NCI-H1694 treated with DMSO at 0.1 percent for 48 hours (cell line): ENCODE results near the gene PKD1.

Experiments
- DNase-seq: peaks from one replicate; lab custom pipeline; 2025; lab: John Stamatoyannopoulos, UW

PKD1 gene

DNA sequence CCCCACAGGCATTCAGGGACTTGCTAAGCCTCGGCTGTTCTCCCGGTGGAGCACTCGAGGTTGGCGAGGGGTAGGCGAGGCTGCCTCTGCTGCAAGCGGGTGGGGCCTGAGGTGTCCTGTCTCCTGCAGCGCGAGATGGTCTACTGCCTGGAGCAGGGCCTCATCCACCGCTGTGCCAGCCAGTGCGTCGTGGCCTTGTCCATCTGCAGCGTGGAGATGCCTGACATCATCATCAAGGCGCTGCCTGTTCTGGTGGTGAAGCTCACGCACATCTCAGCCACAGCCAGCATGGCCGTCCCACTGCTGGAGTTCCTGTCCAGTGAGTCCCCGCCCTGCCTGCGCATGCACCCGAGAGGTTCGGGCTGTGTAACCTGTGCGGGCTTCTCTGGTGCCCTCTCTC, 61.6 kb downstream of the PKD1 start:
- no peak for DNase-seq

DNA sequence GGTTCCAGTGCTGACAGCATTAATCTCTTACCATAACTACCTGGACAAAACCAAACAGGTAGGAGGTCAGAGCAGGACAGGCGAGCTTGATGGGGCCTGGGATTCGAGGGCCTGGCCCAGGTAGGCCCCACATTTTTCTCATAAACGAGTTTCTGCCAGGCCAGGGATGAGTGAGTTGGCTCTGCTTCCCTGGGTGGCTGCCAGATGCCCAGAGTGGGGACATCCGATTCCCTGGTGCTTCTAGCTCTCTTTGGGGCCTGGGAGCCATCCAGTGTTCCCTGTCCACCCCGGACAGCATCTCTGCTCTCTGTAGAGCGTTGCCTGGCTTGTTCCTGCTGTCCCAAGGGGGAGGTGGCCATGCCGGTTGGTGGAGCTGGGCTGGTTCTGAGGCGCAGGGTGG, 62.8 kb downstream of the PKD1 start:
- DNase-seq = no peak

DNA sequence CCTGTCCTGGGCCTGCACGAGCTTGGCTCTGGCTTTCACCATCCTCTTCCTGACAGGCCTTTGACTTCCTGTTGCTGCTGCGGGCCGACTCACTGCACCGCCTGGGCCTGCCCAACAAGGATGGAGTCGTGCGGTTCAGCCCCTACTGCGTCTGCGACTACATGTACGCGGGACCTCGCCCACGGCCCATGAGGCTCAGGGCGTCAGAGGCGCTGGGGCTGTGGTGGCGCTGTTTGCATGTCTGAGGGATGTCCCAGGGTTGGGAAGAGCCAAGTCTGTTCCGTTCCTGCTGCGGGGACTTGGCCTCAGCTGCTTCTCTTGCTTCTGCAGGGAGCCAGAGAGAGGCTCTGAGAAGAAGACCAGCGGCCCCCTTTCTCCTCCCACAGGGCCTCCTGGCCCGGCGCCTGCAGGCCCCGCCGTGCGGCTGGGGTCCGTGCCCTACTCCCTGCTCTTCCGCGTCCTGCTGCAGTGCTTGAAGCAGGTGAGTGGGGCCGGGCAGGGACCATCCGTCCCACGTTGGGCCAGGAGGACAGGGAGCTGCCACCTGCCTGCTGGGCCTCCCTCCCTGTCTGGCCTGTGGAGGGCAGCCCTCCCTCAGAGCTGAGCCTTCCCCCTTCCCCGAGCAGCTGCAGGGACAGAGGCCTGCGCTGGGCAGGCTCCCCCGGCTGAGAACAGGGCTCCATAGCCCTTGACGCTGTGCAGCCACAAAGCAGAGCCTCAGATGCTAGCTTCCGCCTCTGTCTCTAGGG, 64.1 kb downstream of the PKD1 start:
- DNase-seq = no peak

DNA sequence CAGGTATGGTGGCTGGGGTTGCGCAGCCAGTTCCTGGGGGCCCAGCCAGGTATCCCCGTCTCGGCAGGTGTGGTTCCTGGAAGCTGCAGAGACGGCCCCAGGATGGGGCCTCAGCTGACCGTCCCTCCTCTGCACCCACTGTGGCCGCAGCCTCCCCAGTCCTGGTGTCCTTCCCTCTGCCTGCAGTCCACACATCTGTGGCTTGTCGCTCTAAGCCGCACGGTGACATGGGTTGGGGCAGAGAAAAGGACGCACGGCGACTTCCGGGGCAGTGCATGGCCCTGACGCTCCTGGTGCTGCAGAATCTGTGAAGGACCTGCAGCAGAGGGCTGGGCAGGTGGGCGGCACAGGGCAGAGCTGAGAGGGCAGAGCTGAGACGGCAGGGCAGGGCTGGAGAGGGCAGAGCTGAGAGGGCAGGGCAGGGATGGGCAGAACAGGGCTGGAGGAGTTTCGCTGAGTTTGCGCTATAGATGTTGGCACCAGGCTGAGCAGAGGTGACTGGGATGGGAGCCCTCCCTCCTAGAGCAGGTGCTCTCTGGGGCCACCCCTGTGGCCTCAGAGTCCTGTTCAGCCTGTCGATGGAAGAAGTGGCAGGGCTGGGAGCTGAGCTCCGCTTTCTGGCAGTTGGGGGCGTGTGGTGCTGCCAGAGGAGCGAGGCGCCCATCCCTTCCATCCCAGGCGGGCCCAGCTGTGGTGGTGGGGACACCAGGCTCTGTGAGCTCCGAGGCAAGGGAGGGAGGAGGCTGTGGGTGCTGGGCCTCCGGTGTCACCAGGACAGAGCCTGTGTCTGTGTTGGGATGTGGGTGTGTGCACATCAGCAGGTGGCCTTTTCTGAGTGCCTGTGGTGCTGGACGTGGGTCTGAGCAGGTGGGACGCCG, 64.9 kb downstream of the PKD1 start:
- DNase-seq = no peak

DNA sequence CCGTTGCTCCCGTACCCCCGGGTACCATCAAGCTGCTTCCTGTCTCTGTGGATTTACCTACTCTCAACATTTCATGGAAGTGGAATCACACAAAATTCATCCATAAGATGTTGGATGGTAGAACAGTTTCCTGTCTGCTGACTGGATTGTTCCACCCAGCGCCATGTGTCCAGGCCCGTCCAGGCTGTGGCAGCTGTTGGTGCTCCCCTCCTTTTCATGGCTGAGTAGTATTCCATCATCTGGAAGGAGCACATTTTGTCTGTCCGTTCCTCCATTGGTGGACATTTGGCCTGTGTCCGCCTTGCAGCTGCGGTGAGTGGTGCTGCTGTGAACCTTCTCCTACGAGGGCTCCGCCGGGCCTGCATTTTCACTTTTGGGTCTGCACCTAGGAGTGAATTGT, 69.6 kb downstream of the PKD1 start:
- no peak for DNase-seq

DNA sequence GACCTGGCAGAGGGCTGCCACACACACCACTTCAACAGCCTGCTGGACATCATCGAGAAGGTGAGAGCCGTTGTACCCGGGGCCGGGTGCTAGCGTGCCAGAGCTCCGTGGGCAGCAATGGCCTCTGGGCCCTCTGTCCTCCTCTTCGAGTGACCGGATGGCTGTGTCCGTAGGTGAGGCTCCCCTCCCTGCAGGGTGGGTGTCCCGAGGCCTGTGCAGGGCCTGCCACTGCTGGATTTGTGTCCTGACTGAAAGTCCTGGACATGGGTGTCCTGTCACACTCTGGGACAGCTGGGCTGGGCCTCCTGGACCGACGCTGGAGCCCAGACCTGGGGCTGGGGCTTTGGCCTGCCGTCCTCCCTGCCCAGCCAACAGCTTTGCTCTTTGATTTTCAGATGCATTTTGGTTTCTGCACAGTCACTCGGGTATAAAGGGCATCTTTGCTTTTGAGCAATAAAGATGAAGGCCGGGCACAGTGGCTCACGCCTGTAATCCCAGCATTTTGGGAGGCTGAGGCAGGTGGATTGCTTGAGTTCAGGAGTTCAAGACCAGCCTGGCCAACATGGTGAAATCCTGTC, 71.2 kb downstream of the PKD1 start:
- DNase-seq = no peak

DNA sequence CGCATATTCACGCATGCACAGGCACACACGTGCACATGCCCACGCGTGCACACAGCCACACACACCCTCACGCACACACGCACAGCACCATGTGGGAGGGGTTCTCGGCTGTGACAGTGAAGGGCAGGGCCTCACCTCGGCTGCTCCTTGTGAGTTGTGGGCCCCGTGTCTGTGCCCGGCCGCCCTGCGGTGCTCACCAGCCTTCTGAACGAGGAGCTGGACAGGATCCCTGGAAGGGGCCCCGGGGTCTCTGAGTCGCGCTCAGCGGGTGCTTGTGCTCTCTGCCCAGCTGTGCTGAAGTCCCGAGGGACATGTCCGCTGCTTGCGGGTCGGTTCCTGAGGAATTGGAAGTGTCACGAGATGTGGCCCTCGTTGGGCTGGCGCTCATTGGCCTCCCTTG, 71.8 kb downstream of the PKD1 start:
- no peak for DNase-seq

DNA sequence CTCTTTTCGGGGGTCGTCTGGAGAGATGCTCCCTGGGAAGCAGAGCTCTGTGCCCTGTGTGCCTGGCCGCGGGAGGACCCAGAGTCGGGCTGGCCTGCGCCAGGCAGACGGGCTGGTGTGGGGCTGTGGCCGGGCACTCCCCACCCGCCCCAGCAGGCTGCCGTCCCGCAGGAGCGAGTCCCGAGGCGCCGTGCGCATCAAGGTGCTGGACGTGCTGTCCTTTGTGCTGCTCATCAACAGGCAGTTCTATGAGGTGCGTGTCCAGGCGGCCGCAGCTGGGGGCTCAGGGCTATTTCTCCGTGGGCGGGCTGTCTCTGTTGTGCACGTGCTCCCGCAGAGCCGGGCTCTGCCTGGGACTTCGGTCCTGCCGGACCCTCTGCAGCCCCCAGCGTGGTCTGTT, 72.9 kb downstream of the PKD1 start:
- DNase-seq = no peak

DNA sequence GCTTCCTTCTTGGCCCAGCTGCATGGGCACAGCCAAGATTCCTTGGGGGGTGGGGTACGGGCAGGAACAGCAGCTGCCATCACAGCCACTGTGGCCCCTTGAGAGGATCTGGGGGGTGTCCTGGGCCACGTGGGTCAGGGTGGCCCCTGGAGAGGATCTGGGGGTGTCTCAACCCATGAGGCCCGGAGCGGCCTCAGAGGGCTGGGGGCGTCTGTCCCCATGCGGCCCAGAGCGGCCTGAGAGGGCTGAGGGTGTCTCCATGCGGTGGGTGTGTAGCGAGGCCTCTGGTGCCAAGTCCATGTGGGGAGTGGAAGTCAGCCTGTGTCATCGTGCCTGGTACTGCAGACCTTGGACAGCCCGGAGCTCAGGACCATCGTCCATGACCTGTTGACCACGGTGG, 74.2 kb downstream of the PKD1 start:
- DNase-seq = no peak

DNA sequence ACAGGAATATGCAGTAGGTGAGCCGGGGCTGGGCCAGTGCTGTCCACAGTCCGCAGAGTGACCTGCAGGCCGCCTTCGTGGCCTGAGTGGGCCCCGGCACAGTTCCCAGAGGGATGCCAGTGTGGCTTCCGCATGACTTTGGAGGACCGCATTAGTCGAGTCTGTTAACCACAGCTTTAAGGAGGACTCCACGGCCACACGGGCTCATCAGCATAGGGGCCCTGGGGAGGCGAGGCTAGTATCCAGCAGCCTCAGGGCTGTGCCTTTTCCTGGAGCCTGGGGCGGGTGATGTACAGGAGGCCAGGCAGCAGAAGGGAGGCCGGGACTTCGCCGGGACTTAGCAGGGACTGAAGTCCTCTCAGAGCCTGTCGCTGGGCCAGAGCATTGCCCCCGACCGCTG, 74.7 kb downstream of the PKD1 start:
- no peak for DNase-seq

DNA sequence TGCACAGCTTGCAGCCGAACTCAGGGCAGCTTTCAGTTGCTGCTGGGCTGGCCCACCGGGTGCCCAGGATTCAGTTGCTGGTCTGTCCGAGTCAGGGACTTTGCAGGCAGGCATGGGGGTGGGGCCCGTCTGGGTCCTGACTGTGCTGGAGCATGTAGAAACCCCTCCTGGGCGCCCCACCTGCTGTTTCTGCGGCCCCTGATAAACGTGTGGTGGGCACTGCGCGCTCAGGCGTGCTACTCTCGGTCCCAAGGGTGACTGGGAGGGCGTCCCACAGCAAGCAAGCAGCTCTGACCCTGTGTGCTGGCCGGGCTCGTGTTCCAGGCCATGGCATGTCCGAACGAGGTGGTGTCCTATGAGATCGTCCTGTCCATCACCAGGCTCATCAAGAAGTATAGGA, 75.4 kb downstream of the PKD1 start:
- no peak for DNase-seq

DNA sequence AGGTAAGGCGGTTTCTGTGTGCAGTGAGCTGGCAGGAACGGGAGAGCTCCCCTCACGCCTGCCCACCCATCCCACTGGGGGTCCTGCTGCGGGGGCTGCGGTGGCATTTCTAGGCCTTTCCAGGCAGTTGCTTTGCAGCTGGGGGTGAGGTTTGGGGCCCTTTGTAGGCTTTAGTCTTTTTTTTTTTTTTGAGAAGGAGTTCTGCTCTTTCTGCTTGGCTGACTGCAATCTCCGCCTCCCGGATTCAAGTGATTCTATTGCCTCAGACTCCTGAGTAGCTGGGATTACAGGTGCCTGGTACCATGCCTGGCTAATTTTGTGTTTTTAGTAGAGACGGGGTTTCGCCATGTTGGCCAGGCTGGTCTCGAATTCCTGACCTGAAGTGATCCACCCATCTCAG, 76.8 kb downstream of the PKD1 start:
- DNase-seq = no peak

DNA sequence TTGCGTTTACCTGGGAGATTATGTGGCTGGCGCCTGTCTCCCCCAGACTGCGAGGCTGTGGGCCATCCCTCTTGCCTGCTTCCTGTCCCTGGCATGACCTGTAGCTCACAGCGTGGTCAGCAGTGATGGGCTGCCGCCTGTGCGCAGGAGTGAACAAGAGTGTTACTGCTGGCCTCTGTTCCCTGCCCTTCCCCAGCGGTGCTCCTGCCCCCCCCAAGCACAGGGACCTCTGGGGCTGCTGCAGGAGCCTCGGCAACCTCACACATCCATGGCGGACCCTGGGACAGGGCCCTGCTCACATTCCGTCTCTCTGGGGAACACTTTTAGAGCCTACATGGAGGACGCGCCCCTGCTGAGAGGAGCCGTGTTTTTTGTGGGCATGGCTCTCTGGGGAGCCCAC, 77.3 kb downstream of the PKD1 start:
- no peak for DNase-seq

DNA sequence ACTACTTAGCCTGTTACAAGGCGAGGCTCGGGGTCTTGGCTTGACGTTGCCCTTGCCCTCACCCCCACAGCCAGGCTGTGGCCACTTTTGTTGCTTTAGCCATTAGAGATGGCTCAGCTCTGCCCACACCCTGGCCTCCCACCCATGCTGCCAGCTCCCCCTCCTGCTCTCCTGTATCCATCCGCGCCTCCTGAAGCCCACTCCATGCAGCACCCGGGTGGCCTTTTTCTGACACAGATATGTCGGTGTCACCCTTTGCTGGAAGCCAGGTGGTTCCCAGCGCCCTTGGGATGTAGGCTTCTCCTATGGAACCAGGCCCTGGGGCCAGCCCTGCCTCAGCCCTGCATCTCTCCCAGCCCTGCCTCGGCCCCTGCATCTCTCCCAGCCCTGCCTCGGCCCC, 78.3 kb downstream of the PKD1 start:
- no peak for DNase-seq

DNA sequence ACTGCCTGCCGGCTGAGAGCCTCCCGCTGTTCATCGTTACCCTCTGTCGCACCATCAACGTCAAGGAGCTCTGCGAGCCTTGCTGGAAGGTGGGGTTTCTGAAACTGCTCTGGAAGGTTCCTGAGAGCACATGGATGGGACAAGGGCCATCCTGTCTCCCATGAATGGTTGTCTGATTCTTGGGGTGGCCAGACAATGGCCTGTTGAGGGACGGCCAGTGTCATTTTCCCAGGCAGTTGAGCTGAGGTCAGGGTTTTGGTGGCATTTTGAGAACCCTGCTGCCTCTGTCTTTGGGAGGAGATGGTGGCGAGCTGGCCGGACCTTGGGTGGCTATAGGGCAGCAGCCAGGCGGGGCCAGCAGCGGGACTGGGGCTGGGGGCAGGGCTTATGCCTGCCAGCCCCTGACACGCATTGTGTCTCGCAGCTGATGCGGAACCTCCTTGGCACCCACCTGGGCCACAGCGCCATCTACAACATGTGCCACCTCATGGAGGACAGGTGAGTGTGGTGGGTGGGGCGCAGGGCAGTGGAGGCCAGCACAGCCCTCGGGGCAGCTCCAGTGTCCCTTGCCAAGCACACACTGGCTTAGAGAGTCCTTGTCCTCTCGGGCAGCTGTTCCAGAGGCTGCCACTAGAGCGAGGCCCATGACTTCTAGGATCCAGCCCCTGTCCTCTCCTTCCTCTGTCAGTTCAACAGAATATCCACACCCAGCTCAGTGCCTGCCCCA, 78.9 kb downstream of the PKD1 start:
- DNase-seq = no peak

DNA sequence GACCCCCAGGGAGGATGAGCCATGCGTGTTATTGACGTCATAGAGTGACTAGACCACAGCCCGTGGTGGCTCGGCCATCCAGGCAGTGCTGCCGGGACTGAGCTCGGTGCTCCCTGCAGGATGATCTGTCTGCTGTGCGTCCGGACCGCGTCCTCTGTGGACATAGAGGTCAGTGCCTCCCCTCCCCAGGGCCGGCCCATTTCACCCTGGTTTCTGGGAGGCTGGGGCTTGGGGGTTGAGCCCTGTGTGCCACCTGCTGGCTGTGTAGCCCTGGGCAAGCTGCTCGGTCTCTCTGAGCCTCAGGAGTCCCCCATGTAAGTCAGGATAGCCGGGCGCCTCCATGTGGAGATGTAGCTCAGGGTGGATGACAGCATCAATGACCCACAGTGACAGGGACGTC, 79.6 kb downstream of the PKD1 start:
- DNase-seq = no peak

DNA sequence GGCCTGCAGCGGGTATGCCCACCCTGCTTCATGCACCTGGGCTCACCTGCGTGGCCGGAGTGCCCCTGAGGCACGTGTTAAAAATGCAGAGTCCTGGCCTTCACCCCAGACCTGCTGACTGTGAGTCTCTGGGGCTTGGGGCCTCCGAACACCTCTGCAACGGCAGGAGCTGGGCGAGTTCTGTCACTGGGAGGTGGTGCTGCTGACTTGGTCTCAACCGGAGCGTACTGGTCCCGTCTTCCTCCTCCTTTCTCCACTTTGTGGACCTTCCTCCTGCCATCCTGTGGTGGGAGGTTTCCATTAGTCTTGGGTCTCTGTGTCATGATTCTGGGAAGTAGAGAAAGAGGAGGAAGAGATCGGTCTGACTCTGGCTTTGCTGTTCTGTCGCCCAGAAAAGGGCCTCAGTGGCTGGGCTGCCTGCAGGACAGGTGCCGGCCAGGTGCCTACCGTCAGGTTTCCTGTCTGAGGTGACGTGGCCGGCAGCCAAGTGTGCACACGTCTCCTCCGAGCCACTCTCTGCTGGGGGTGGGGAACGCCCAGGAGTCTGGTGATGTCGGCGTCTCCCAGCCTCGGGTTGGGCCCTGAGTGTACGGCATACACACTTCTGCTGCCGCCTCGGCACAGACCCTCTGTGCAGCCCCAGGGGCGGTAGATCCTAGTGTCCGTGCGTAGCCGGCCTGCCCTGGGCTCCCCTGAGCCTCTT, 81.0 kb downstream of the PKD1 start:
- no peak for DNase-seq

DNA sequence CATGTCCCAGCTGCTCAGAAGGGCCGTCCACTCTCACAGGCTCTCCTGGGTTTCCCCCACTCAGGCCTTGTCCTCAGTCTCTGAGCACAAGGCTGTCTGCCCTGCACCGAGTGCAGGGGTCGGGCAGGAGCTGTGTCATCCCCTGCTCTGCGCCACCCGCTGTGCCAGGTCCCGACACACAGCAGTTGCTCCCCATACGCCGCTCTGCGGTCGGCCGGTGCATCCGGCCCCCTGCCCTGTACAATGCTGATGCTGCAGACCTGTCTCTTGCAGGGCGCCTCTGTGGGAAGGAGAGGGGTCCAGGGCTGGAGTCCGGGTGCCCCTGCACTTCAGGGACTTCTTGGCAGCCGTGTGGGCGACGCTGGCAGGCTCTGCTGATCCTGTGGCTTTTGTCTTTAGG, 81.8 kb downstream of the PKD1 start:
- no peak for DNase-seq

DNA sequence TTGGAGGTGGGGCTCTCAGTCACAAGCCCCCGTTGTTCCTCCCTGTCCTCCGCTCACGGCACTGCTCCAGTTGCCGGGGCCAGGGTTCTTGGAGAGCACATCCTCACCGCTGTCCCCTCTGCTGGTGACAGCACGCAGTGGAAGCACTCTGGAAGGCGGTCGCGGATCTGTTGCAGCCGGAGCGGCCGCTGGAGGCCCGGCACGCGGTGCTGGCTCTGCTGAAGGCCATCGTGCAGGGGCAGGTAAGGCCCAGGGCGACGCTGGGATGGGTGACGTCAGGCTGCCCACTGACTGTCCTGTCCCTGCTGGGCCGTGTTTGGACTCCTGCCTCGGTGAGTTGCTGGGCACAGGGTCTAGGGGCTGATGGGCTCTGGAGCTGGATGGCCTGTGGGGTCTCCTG, 82.5 kb downstream of the PKD1 start:
- DNase-seq = no peak

DNA sequence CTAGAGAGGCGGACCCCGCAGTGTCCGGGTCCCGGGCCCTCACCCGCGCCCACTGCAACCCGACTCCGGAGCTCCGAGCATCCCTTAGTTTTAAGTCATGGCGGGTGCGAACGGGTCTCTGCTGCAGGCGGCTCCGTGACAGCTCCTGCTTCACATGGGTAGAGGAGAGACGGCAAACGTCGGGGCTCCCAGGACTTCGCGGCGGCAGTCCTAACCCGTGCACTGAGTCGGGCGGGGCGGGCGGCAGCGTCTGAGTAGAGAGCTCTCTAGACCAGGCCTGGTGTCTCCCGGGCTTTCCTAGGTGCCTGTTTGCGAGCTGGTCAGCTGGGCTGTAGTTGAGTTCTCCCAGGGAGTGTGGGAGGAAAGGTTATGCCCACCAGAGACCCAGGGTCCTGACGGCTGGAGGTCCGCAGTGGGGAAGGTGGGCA, 87.6 kb downstream of the PKD1 start:
- no peak for DNase-seq

DNA sequence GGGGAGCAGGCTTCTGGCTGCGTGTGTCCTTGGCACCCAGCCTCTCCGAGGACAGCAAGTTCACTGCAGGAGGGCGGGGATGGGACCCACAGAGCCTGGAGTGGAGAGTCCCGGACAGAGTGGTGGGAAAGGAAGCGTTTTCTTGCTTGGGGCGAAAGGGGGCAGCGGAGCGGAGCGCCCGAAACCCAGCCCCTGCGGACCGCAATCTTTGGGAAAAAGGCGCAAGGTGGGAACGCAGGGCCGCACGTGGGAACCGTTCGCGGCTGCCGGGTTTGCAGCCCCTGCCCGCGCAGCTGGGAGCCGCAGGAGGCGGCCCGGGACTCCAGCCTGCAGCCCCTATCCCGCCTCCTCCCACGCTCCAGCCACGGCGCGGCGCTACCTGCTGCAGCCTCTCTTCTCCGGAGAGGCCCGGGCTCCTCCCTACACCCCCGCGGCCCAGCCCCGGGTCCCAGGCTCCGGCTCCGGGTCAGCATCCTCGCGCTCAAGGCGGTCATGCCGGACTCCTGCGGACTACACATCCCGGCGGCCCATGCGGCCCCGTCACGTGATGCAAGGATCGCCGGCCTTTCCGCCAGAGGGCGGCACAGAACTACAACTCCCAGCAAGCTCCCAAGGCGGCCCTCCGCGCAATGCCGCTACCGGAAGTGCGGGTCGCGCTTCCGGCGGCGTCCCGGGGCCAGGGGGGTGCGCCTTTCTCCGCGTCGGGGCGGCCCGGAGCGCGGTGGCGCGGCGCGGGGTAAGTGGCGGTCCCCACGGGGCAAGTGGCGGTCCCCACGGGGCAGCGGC, 88.2 kb downstream of the PKD1 start, which contains the start of the genes NTHL1 and TSC2:
Gene NTHL1 (minus strand): TSS at position 505 of the 786 bp plus-strand sequence. CDS start 11 bp downstream, at position 494.
Gene TSC2 (plus strand): TSS at position 656 of the 786 bp plus-strand sequence. CDS start 631 bp downstream, outside the sequence.
- peak; percentile 78 for DNase-seq
